ENCODE results near the gene FAM90A1. TPM values are rescaled to one million over a fixed set of nuclear protein-coding genes. Genes with fewer than 3 reads are reported as not detected.
A peak's percentile ranks its signal among the peaks of the same experiment; 100 is the strongest.
"Not testable (repeated sequence)": the region's sequence is repeated elsewhere in the genome, so short reads cannot be mapped to it uniquely, and the experiment has no call there.

FAM90A1 gene
- total and polyA plus RNA-seq, 8 donors = 0.39 to 3.7 (median 2.6) TPM

- H3K4me1 ChIP-seq; H3K4me3 ChIP-seq; H3K36me3 ChIP-seq; ATAC-seq; H3K27ac ChIP-seq; H3K27me3 ChIP-seq; H3K9me3 ChIP-seq; DNase-seq; intact Hi-C loops (cut with DNase I): not testable (repeated sequence)
Measured at GRCh38 chr12:8218711-8219382, 8.6 kb downstream of the FAM90A1 start.

DNA sequence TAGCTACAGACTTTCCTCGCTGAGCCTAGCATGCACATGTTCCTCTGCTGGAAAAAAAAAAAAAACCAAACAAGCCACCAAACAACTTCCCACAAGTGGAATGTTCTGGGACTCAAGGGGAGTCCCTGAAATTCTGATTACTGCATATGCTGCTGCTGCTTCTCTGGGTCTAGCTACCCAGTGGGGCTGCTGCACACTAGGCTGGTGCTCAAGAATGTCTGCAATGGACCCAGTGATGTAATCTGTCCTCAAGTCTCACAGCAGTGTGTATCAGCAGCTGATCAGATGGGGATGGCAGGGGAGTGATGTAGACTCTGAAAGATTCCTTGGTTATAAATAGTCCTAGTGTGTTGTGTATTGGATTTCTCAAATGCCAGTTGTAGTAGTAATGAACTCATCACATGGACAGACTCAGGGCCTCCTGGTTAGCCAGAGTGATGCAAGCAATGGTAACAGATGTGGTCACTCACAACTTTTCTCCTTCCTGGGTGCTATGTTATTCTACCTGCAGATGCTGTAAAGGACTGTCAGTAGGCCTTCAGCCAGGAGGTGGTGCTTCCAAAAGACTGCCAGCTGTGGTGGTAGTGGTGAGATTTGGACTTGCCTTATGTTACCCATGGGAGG lies 29.6 kb downstream of the FAM90A1 start:
- H3K4me1 ChIP-seq; H3K4me3 ChIP-seq; H3K27ac ChIP-seq; H3K36me3 ChIP-seq; DNase-seq; intact Hi-C loops (cut with DNase I); H3K9me3 ChIP-seq; ATAC-seq; H3K27me3 ChIP-seq: not testable (repeated sequence)

- ATAC-seq; H3K4me3 ChIP-seq; intact Hi-C loops (cut with DNase I); H3K36me3 ChIP-seq; H3K27ac ChIP-seq; DNase-seq; H3K27me3 ChIP-seq; H3K4me1 ChIP-seq; H3K9me3 ChIP-seq: not testable (repeated sequence)
Measured at GRCh38 chr12:8188088-8188487, 39.3 kb downstream of the FAM90A1 start.

DNA sequence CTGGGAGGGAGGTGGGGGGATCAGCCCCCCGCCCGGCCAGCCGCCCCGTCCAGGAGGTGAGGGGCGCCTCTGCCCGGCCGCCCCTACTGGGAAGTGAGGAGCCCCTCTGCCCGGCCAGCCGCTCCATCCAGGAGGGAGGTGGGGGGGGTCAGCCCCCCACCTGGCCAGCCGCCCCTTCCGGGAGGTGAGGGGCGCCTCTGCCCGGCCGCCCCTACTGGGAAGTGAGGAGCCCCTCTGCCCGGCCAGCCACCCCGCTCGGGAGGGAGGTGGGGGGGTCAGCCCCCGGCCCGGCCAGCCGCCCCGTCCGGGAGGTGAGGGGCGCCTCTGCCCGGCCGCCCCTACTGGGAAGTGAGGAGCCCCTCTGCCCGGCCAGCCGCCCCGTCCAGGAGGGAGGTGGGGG lies 43.2 kb downstream of the FAM90A1 start:
- not testable (repeated sequence) for ATAC-seq
- peak in 1 of 4 donors; percentile 76 for DNase-seq

GRCh38 chr12:8183346-8183745 lies 44.1 kb downstream of the FAM90A1 start:
- H3K9me3 ChIP-seq; H3K27ac ChIP-seq; H3K27me3 ChIP-seq; H3K4me3 ChIP-seq; intact Hi-C loops (cut with DNase I); ATAC-seq; H3K4me1 ChIP-seq; H3K36me3 ChIP-seq: not testable (repeated sequence)
- peak in 1 of 4 donors; percentile 17 for DNase-seq

More for the DNA sequence above, 43.2 kb downstream of the FAM90A1 start:
- H3K4me3 ChIP-seq; H3K27me3 ChIP-seq; H3K27ac ChIP-seq; H3K4me1 ChIP-seq; intact Hi-C loops (cut with DNase I); H3K36me3 ChIP-seq; H3K9me3 ChIP-seq: not testable (repeated sequence)

GRCh38 chr12:8182923-8183322 lies 44.5 kb downstream of the FAM90A1 start:
- DNase-seq; H3K4me3 ChIP-seq; H3K36me3 ChIP-seq; H3K4me1 ChIP-seq; intact Hi-C loops (cut with DNase I); ATAC-seq; H3K27ac ChIP-seq; H3K27me3 ChIP-seq; H3K9me3 ChIP-seq: not testable (repeated sequence)

DNA sequence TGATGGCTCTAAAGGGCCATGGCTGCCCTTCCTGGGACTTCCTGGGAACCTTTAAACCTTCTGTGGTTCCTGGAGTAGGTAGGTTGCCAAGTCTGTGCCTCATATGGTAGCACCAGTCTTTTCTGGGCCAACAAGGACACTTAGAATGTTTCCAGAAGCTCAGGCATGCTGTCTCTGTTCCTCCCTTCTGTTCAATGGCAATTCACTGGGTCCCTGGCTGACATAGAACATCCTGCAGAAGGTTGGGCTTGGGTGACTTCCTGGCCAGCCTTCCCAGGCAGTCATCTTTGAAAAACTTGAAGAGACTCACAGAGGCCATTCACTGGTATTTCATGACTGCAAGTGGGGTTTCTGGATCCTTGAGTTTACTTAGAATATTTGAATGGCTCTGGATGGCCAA lies 46.1 kb downstream of the FAM90A1 start:
- H3K9me3 ChIP-seq; H3K36me3 ChIP-seq; DNase-seq; H3K4me3 ChIP-seq; H3K27me3 ChIP-seq; ATAC-seq; H3K4me1 ChIP-seq; H3K27ac ChIP-seq; intact Hi-C loops (cut with DNase I): not testable (repeated sequence)

DNA sequence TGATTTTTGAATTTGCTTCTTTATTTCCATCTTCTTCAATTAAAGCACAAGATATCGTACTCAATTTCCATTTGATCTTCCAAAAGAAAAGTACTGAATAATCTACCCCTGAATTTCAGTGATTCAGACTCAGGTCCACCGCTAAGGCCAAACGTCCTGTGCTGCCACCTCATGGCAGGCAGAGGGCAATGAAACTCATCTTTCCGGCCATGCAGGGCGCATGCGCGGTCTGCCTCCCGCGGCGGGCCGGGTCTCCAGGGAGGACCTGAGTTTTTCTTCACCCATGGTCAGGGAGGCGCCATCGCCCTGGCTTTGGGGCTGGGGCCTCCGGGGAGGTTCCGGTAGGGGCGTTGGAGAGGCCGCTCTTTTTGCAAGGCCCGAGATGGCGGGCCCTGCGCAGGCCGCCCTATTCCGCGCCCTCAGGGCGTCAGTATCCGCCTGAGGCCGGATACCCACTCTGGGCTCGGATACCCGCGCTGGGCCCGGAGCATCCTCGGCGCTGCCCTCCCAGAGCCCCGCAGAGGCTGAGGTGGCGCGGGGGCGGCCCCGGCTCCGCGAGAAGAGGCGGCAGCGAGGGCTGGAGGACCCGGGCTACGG lies 47.3 kb downstream of the FAM90A1 start:
- ATAC-seq = peak; percentile 50
- H3K27me3 ChIP-seq; H3K9me3 ChIP-seq; intact Hi-C loops (cut with DNase I); H3K36me3 ChIP-seq; H3K4me1 ChIP-seq: not testable (repeated sequence)
- Histone ChIP-seq H3K4me3 (peak overlapping the region; percentile 60 to 64), H3K27ac (peak overlapping the region; percentile 75)
- TF ChIP-seq, protein P1, sequence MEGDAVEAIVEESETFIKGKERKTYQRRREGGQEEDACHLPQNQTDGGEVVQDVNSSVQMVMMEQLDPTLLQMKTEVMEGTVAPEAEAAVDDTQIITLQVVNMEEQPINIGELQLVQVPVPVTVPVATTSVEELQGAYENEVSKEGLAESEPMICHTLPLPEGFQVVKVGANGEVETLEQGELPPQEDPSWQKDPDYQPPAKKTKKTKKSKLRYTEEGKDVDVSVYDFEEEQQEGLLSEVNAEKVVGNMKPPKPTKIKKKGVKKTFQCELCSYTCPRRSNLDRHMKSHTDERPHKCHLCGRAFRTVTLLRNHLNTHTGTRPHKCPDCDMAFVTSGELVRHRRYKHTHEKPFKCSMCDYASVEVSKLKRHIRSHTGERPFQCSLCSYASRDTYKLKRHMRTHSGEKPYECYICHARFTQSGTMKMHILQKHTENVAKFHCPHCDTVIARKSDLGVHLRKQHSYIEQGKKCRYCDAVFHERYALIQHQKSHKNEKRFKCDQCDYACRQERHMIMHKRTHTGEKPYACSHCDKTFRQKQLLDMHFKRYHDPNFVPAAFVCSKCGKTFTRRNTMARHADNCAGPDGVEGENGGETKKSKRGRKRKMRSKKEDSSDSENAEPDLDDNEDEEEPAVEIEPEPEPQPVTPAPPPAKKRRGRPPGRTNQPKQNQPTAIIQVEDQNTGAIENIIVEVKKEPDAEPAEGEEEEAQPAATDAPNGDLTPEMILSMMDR (IDR thresholded peaks at IDR 0.05) = peak; percentile 51 to 81
- peak; percentile 51 to 95 (median 82) for DNase-seq

GRCh38 chr12:8172911-8173310 lies 54.5 kb downstream of the FAM90A1 start:
- H3K27me3 ChIP-seq; H3K4me3 ChIP-seq; intact Hi-C loops (cut with DNase I); DNase-seq; H3K27ac ChIP-seq; H3K36me3 ChIP-seq; H3K9me3 ChIP-seq; H3K4me1 ChIP-seq; ATAC-seq: not testable (repeated sequence)

Other genes starting within 250 kb of the FAM90A1 start
- gene FOXJ2, start 194.9 kb downstream of the FAM90A1 start, total RNA-seq = 10 to 100 TPM; 15.9 to 20.0 TPM
- gene FOXJ2, start 194.9 kb downstream of the FAM90A1 start, polyA plus RNA-seq (ENCODE audit: insufficient read length in 6 of 6) = 10 to 100 TPM; 24.7 to 28.2 (median 26.1) TPM
- gene C3AR1, start 161.3 kb downstream of the FAM90A1 start, total RNA-seq = 10 to 100 TPM; 19.4 to 66.4 TPM
- gene C3AR1, start 161.3 kb downstream of the FAM90A1 start, polyA plus RNA-seq (ENCODE audit: insufficient read length in 6 of 6) = 1 to 10 TPM; 3.0 to 4.9 (median 4.4) TPM
- 10 to 100 TPM; 33.1 to 43.4 TPM for gene NECAP1, start 145.3 kb downstream of the FAM90A1 start, total RNA-seq
- 10 to 100 TPM; 33.7 to 41.4 (median 38.2) TPM for gene NECAP1, start 145.3 kb downstream of the FAM90A1 start, polyA plus RNA-seq (ENCODE audit: insufficient read length in 6 of 6)
- gene CLEC4A, start 104.0 kb downstream of the FAM90A1 start, total RNA-seq = 10 to 100 TPM in 1 of 2 donors, 1 to 10 TPM in 1; 6.5 to 21.1 TPM
- 1 to 10 TPM; 2.0 to 4.2 (median 2.7) TPM for gene CLEC4A, start 104.0 kb downstream of the FAM90A1 start, polyA plus RNA-seq (ENCODE audit: insufficient read length in 6 of 6)
- gene ZNF705A, start 70.6 kb downstream of the FAM90A1 start, total RNA-seq = under 1 TPM in 1 of 2 donors, not detected in 1; 0.39 TPM
- under 1 TPM in 2 of 6 donors, not detected in 4; 0.06 TPM for gene ZNF705A, start 70.6 kb downstream of the FAM90A1 start, polyA plus RNA-seq (ENCODE audit: insufficient read length in 6 of 6)
- under 1 TPM; 0.32 to 0.42 TPM for gene CLEC6A, start 228.3 kb upstream of the FAM90A1 start, total RNA-seq
- not detected for gene CLEC6A, start 228.3 kb upstream of the FAM90A1 start, polyA plus RNA-seq (ENCODE audit: insufficient read length in 6 of 6)

Data from left lung (tissue), 10 donors.